MM.1S (cell line): Measurements from ENCODE around the gene PHF21A.

Experiments used
- DNase-seq: peaks from one replicate; pipeline ENCODE4 v3.0.0-alpha.2; 2015
- H2AFZ ChIP-seq: fragments of 300-600 bp; sonication (generic); 2 replicates; pipeline ENCODE4 v1.6.0; 2016; ENCODE audit warnings: antibody characterized with exemption, low read length
- H3F3A ChIP-seq: fragments of 300-600 bp; sonication (generic); 2 replicates; pipeline ENCODE4 v1.6.1; 2016; ENCODE audit warnings: mild to moderate bottlenecking, antibody characterized with exemption, low read length, moderate library complexity, mixed read lengths; ENCODE audit not compliant: insufficient read depth
- H3K27ac ChIP-seq: fragments of 300-600 bp; sonication (generic); 2 replicates; pipeline ENCODE4 v1.5.1; 2016; ENCODE audit warnings: mild to moderate bottlenecking, low read length
- H3K27me3 ChIP-seq: fragments of 300-600 bp; sonication (generic); replicated peaks from 2 replicates; pipeline ENCODE4 v1.6.0; 2016; ENCODE audit warnings: low read length; ENCODE audit not compliant: insufficient read depth
- H3K36me3 ChIP-seq: fragments of 300-600 bp; sonication (generic); replicated peaks from 2 replicates; pipeline ENCODE4 v1.6.1; 2016; ENCODE audit warnings: mild to moderate bottlenecking, low read length, mixed read lengths; ENCODE audit not compliant: insufficient read depth
- H3K4me1 ChIP-seq: fragments of 300-600 bp; sonication (generic); 2 replicates; pipeline ENCODE4 v1.6.1; 2016; ENCODE audit warnings: low read length, mixed read lengths
- H3K4me2 ChIP-seq: fragments of 300-600 bp; sonication (generic); 2 replicates; pipeline ENCODE4 v1.6.0; 2016; ENCODE audit warnings: low read depth, low read length
- H3K4me3 ChIP-seq: fragments of 300-600 bp; sonication (generic); 2 replicates; pipeline ENCODE4 v1.5.1; 2016; ENCODE audit warnings: low read length, mixed read lengths
- H3K79me2 ChIP-seq: fragments of 300-600 bp; sonication (generic); 2 replicates; pipeline ENCODE4 v1.6.1; 2016; ENCODE audit warnings: mixed run types, low read length, mixed read lengths
- H3K9ac ChIP-seq: fragments of 300-600 bp; sonication (generic); 2 replicates; pipeline ENCODE4 v1.6.1; 2016; ENCODE audit warnings: low read length, mixed read lengths
- H3K9me2 ChIP-seq: fragments of 300-600 bp; sonication (generic); replicated peaks from 2 replicates; pipeline ENCODE4 v1.6.1; 2016; ENCODE audit warnings: mild to moderate bottlenecking, low read length, mixed read lengths; ENCODE audit not compliant: insufficient read depth
- H3K9me3 ChIP-seq: fragments of 300-600 bp; sonication (generic); replicated peaks from 2 replicates; pipeline ENCODE4 v1.6.1; 2016; ENCODE audit warnings: mild to moderate bottlenecking, low read length, mixed read lengths; ENCODE audit not compliant: insufficient read depth
- H4K20me1 ChIP-seq: fragments of 300-600 bp; sonication (generic); 2 replicates; pipeline ENCODE4 v1.6.1; 2016; ENCODE audit warnings: mild to moderate bottlenecking, low read length, moderate library complexity, mixed read lengths; ENCODE audit not compliant: insufficient read depth
- EZH2 ChIP-seq: fragments of 300-600 bp; sonication (generic); optimal IDR thresholded peaks from 2 replicates; pipeline ENCODE3; 2017; ENCODE audit warnings: low read depth, mild to moderate bottlenecking, antibody characterized with exemption, low read length, mixed read lengths
- EZH2phosphoT487 ChIP-seq: fragments of 300-600 bp; sonication (generic); IDR thresholded peaks from 2 replicates; pipeline ENCODE4 v1.6.1; 2018; ENCODE audit warnings: antibody characterized with exemption, low read length
- TF ChIP-seq, protein P1 (sequence below): fragments of 300-600 bp; sonication (generic); IDR thresholded peaks from 2 replicates; pipeline ENCODE4 v1.5.1; 2016; ENCODE audit warnings: antibody characterized with exemption, low read length, mixed read lengths

PHF21A gene

DNA sequence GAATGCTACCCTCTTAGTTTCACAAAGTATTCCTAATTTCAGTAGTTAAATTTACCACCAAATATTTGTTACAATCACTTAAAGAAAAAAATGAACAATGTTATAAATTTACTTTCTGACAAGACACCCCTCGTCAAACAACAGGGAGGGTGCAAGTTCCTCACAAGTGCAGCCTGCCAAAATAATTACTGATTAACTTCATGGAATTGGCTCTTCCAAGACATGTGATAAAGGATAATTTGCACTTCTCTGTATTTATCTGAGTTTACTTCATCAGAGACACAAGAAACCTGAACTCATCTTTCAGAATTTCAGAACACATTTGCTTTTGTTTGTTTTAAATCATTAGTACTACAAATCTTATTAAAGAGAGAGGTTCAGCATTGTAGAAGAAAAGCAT is 132.3 kb downstream of the PHF21A start:
- no peak for TF ChIP-seq EZH2phosphoT487
- TF ChIP-seq, protein P1, sequence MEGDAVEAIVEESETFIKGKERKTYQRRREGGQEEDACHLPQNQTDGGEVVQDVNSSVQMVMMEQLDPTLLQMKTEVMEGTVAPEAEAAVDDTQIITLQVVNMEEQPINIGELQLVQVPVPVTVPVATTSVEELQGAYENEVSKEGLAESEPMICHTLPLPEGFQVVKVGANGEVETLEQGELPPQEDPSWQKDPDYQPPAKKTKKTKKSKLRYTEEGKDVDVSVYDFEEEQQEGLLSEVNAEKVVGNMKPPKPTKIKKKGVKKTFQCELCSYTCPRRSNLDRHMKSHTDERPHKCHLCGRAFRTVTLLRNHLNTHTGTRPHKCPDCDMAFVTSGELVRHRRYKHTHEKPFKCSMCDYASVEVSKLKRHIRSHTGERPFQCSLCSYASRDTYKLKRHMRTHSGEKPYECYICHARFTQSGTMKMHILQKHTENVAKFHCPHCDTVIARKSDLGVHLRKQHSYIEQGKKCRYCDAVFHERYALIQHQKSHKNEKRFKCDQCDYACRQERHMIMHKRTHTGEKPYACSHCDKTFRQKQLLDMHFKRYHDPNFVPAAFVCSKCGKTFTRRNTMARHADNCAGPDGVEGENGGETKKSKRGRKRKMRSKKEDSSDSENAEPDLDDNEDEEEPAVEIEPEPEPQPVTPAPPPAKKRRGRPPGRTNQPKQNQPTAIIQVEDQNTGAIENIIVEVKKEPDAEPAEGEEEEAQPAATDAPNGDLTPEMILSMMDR: no peak
- TF ChIP-seq EZH2: no peak

DNA sequence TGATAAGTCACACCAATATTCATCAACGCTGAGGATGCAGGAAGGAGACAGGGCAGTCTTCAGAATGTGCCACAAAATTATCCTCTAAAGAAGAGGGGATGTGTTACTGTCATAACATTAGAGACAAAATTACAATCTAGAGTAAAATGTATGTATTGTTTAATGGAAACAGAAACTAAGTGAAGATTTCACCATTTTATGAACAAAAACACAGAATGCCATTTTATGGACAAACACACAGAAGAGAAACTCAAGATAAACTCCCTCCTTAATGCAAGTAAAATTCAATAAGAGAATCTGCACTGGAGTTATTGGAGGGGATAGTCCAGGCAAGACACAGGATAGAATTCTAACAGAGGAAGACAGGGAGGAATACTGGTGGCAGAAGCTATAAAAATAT is 136.0 kb downstream of the PHF21A start:
- TF ChIP-seq EZH2: no peak
- no peak for TF ChIP-seq EZH2phosphoT487
- TF ChIP-seq, protein P1: no peak
- no peak for DNase-seq
- Histone ChIP-seq H3K27me3 (no peaks in the 10 kb centered on the region), H2AFZ (no peak overlapping the region), H3K36me3 (no peaks in the 10 kb centered on the region), H3K4me2 (no peak overlapping the region), H3K4me3 (no peak overlapping the region), H3K4me1 (no peaks in the 10 kb centered on the region), H3F3A (no peaks in the 10 kb centered on the region), H3K9me2 (no peaks in the 10 kb centered on the region), H3K27ac (no peak overlapping the region), H3K9ac (no peak overlapping the region), H3K9me3 (no peaks in the 10 kb centered on the region), H3K79me2 (0 out of 2 replicates have a peak, but pooled peaks cover 3% of the 10 kb centered on the region), H4K20me1 (no peaks in the 10 kb centered on the region)

More for the DNA sequence above, 132.3 kb downstream of the PHF21A start:
- Histone ChIP-seq H3K9me2 (no peaks in the 10 kb centered on the region), H3K79me2 (peaks cover 3% of the 10 kb centered on the region; the same call in 1 of the 2 replicates), H3K27me3 (no peaks in the 10 kb centered on the region), H3F3A (no peaks in the 10 kb centered on the region), H3K36me3 (no peaks in the 10 kb centered on the region), H3K9me3 (no peaks in the 10 kb centered on the region), H4K20me1 (no peaks in the 10 kb centered on the region), H2AFZ (no peak overlapping the region), H3K4me2 (no peak overlapping the region), H3K4me1 (peaks cover 14% of the 10 kb centered on the region), H3K27ac (no peak overlapping the region), H3K9ac (no peak overlapping the region), H3K4me3 (no peak overlapping the region)
- no peak for DNase-seq

DNA sequence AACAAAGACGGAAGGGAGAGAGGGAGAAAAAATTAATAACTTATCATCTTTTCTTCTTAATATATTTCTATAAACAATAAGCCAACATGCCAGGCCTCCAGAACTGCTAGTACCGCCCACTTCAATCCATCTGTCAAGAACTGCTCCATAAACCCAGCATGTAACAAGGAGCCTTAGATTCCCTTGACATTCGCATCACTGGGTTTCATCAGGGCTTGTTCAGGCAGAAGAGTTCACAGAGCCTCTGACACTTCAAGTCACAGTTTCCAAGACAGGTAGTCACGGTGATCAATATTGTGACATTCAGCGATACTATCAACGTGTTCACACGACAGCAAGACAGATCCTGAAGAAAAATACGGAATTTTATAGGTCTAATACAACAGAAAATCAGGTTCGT is 137.1 kb downstream of the PHF21A start:
- Histone ChIP-seq H3K9me2 (no peaks in the 10 kb centered on the region), H3K27me3 (no peaks in the 10 kb centered on the region), H3K4me3 (no peak overlapping the region), H3K9ac (no peak overlapping the region), H3K79me2 (0 out of 2 replicates have a peak, but pooled peaks cover 3% of the 10 kb centered on the region), H3K4me1 (no peaks in the 10 kb centered on the region), H3K9me3 (no peaks in the 10 kb centered on the region), H3K27ac (no peak overlapping the region), H3F3A (no peaks in the 10 kb centered on the region), H2AFZ (no peak overlapping the region), H3K36me3 (no peaks in the 10 kb centered on the region), H4K20me1 (no peaks in the 10 kb centered on the region), H3K4me2 (no peak overlapping the region)
- TF ChIP-seq EZH2 (no peak), EZH2phosphoT487 (no peak)
- TF ChIP-seq, protein P1: no peak
- DNase-seq: no peak

DNA sequence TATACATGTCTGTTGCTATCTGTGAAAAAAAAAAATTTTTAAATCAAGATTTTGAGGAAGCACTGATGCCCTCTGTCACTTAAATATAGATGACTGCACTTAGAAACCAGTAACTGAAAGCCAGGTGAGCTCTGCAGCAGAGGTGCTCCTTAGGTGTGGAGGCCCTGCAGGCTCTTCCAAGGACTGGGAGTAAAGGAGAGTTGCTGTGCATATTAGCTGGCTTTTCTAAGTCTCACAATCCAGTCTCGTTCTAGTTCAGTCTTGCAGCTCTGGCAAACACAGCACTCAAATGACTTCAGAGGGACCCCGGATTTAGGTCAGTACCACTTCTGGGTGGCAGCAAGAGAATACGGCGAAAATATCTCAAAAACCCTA is 137.8 kb downstream of the PHF21A start:
- Histone ChIP-seq H3K4me1 (no peaks in the 10 kb centered on the region), H3F3A (no peaks in the 10 kb centered on the region), H3K36me3 (no peaks in the 10 kb centered on the region), H3K27me3 (no peaks in the 10 kb centered on the region), H3K27ac (no peak overlapping the region), H3K9ac (no peak overlapping the region), H3K79me2 (0 out of 2 replicates have a peak, but pooled peaks cover 3% of the 10 kb centered on the region), H3K9me3 (no peaks in the 10 kb centered on the region), H4K20me1 (no peaks in the 10 kb centered on the region), H2AFZ (no peak overlapping the region), H3K9me2 (no peaks in the 10 kb centered on the region), H3K4me3 (no peak overlapping the region), H3K4me2 (no peak overlapping the region)
- DNase-seq: no peak
- TF ChIP-seq EZH2: no peak
- no peak for TF ChIP-seq EZH2phosphoT487
- TF ChIP-seq, protein P1: no peak
